Vagina (tissue), 2 donors: ENCODE results near the gene WDR1. TPM values are rescaled to one million over a fixed set of nuclear protein-coding genes. Genes with fewer than 3 reads are reported as not detected.

ENCODE experiments used
- DNase-seq, 2 donors: peaks; one replicate each; pipeline ENCODE4 v3.0.0-alpha.2; 2017; ENCODE audit errors: extremely low spot score in 2 of 2
- H3K27ac ChIP-seq: fragments of 200-600 bp; sonication (generic); one replicate; pipeline ENCODE4 v1.5.1; 2019
- H3K27me3 ChIP-seq: fragments of 200-600 bp; sonication (generic); one replicate; pipeline ENCODE4 v1.5.1; 2019
- H3K36me3 ChIP-seq, 2 donors: fragments of 200-600 bp; sonication (generic); one replicate each; pipeline ENCODE4 v1.5.1; 2017 to 2019
- H3K4me1 ChIP-seq: fragments of 200-600 bp; sonication (generic); one replicate; pipeline ENCODE4 v1.5.1; 2019
- H3K4me3 ChIP-seq, 2 donors: fragments of 200-600 bp; sonication (generic); 1 replicate in 1 of 2; 2 replicates in 1 of 2; pipeline ENCODE4 v1.5.1; 2016 to 2019
- H3K9me3 ChIP-seq: fragments of 200-600 bp; sonication (generic); one replicate; pipeline ENCODE4 v1.5.1; 2019
- POLR2A ChIP-seq, 2 donors: fragments of 450-650 bp; IDR thresholded peaks; one replicate each; pipeline ENCODE4 v1.6.1; 2017; ENCODE audit warnings: antibody characterized with exemption in 2 of 2, mild to moderate bottlenecking in 2 of 2, moderate library complexity in 2 of 2
- POLR2AphosphoS5 ChIP-seq, 2 donors: sonication (generic); formaldehyde crosslinking; IDR thresholded peaks; one replicate each; pipeline ENCODE4 v1.9.0; 2017; ENCODE audit warnings: antibody characterized with exemption in 2 of 2, mild to moderate bottlenecking in 2 of 2, low read depth in 1 of 2; ENCODE audit not compliant: insufficient read depth in 1 of 2
- intact Hi-C: fragments of 100-400 bp; cut with DNase I; formaldehyde crosslinking; loops from one replicate; pipeline ENCODE4 v1.15.1; 2023
- total RNA-seq: library from RNA; depleted of rRNA; stranded (reverse); fragments of >200 nt; gene quantifications from one replicate; pipeline ENCODE4 v1.2.3, GENCODE V29; 2016
- TF ChIP-seq, protein P1 (sequence below), 3 experiments: fragments of 450-650 bp in 2 of 3; fragments of 200-600 bp in 1 of 3; sonication (generic) in 1 of 3; IDR thresholded peaks; one replicate each; pipeline ENCODE4 v1.5.1; 2017 to 2019; ENCODE audit warnings: antibody characterized with exemption in 3 of 3, mild to moderate bottlenecking in 2 of 3, moderate library complexity in 2 of 3

The WDR1 gene
- total RNA-seq, 1 donor from 2014 or later = 159 TPM

DNA sequence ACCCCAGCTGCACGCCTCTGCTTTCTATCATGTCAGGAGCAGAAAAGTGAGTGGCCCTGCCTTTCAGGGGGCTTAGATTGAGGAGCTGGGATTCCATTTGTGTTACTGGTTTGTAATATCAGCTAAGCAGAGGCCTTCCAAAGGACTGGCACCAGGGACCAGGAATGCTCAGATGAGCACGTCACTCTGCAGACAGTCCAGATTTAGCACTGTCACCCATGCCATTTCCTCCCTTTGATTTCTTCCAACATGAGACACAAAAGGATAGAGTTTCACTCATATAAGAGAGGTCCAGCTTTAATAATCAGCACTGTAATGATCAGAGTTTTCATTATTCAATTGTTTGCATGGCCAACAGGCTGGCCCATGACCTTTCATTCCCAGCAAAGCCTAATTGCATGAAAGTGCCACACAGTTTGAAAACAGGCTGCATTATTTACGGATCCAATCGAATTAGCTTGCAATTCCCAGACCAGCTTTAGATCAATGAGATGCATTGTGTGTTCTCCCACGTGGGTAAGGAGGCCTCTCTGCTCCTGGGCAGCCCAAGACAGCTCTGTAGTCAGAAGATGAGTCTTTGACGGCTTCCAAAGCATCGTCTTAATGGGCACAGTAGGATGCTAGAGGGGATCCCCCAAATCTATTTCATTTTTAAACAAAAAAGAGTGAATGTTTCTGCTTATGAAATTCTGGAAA lies 85.5 kb downstream of the WDR1 start:
- Histone ChIP-seq H3K9me3 (no peaks in the 10 kb centered on the region), H3K27me3 (no peaks in the 10 kb centered on the region), H3K27ac (no peak overlapping the region), H3K36me3 (no peaks in the 10 kb centered on the region), H3K4me3 (no peak overlapping the region), H3K4me1 (peaks cover 20% of the 10 kb centered on the region)
- TF ChIP-seq, protein P1, sequence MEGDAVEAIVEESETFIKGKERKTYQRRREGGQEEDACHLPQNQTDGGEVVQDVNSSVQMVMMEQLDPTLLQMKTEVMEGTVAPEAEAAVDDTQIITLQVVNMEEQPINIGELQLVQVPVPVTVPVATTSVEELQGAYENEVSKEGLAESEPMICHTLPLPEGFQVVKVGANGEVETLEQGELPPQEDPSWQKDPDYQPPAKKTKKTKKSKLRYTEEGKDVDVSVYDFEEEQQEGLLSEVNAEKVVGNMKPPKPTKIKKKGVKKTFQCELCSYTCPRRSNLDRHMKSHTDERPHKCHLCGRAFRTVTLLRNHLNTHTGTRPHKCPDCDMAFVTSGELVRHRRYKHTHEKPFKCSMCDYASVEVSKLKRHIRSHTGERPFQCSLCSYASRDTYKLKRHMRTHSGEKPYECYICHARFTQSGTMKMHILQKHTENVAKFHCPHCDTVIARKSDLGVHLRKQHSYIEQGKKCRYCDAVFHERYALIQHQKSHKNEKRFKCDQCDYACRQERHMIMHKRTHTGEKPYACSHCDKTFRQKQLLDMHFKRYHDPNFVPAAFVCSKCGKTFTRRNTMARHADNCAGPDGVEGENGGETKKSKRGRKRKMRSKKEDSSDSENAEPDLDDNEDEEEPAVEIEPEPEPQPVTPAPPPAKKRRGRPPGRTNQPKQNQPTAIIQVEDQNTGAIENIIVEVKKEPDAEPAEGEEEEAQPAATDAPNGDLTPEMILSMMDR (IDR thresholded peaks at IDR 0.05) = no peak
- TF ChIP-seq POLR2A (IDR thresholded peaks at IDR 0.05) (no peak), POLR2AphosphoS5 (IDR thresholded peaks at IDR 0.05; ENCODE audit: insufficient read depth in 1 of 2, low read depth in 1 of 2) (no peak)
- DNase-seq = no peak
- intact Hi-C loops = no loop called here

DNA sequence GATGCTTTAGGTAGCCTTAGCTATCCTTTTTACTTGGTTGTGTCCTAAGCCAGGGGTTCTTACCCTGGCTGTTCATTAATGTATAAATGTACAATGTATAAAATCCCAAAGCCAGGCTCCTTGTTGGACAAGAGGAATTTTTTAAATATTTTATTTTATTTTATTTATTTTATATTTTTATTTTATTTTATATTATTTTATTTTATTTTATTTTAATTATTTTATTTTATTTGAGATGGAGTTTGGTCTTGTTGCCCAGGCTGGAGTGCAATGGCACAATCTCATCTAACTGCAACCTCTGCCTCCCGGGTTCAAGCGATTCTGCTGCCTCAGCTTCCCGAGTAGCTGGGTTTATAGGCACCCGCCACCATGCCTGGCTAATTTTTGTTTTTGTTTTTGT lies 87.2 kb downstream of the WDR1 start:
- H3K27ac ChIP-seq = no peak overlapping the region
- no peaks in the 10 kb centered on the region for H3K36me3 ChIP-seq
- no peak overlapping the region for H3K4me3 ChIP-seq
- H3K9me3 ChIP-seq = no peaks in the 10 kb centered on the region
- intact Hi-C loops = no loop called here
- TF ChIP-seq, protein P1 (IDR thresholded peaks at IDR 0.05) = no peak
- TF ChIP-seq POLR2A (IDR thresholded peaks at IDR 0.05) = no peak
- TF ChIP-seq POLR2AphosphoS5 (IDR thresholded peaks at IDR 0.05; ENCODE audit: insufficient read depth in 1 of 2, low read depth in 1 of 2) = no peak
- H3K4me1 ChIP-seq = peaks cover 20% of the 10 kb centered on the region
- no peak for DNase-seq
- no peaks in the 10 kb centered on the region for H3K27me3 ChIP-seq

DNA sequence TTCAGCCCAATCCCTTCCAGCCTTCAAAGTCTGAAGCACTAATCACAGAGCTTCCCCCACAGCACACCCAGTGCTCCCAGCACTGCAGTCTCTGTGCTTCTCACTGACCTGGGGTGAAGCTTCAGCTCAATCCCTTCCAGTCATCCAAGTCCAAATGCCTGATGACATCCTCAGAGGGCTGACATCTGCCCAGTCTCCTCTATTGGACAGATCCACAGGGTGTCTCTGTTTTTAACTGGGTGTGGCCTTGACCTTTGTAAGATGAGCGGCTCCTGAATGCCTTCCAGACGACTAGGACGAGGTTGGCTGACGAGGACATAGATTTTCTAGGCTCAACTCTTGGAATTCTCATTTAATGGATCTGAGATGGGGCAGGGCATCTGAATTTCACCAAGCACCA lies 87.7 kb downstream of the WDR1 start:
- intact Hi-C loops = no loop called here

DNA sequence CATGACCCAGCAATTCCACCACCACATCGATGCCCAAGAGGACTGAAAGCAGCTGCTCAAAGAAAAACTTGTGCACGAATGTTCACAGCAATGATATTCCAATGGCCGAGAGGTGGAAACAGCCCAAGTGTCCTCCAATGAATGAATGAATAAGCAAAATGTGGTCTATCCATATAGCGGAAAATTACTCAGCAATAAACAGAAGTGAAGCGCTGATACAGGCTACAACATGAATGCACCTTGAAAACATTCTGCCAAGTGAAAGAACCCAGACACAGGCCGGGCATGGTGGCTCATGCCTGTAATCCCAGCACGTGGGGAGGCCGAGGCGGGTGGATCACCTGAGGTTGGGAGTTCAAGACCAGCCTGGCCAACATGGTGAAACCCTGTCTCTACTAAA lies 90.1 kb downstream of the WDR1 start:
- intact Hi-C loops = no loop called here
- no peaks in the 10 kb centered on the region for H3K9me3 ChIP-seq
- H3K36me3 ChIP-seq = no peaks in the 10 kb centered on the region
- H3K27me3 ChIP-seq = no peaks in the 10 kb centered on the region
- TF ChIP-seq, protein P1 (IDR thresholded peaks at IDR 0.05) = no peak
- TF ChIP-seq POLR2A (IDR thresholded peaks at IDR 0.05) (no peak), POLR2AphosphoS5 (IDR thresholded peaks at IDR 0.05; ENCODE audit: insufficient read depth in 1 of 2, low read depth in 1 of 2) (no peak)
- H3K4me3 ChIP-seq = no peak overlapping the region
- H3K27ac ChIP-seq = no peak overlapping the region
- DNase-seq = no peak
- H3K4me1 ChIP-seq = peaks cover 17% of the 10 kb centered on the region

More for the DNA sequence above, 87.7 kb downstream of the WDR1 start:
- TF ChIP-seq, protein P1 (IDR thresholded peaks at IDR 0.05) = no peak
- no peak for TF ChIP-seq POLR2A (IDR thresholded peaks at IDR 0.05)
- TF ChIP-seq POLR2AphosphoS5 (IDR thresholded peaks at IDR 0.05; ENCODE audit: insufficient read depth in 1 of 2, low read depth in 1 of 2) = no peak
- DNase-seq = no peak
- Histone ChIP-seq H3K36me3 (no peaks in the 10 kb centered on the region), H3K4me1 (peaks cover 19% of the 10 kb centered on the region), H3K9me3 (no peaks in the 10 kb centered on the region), H3K4me3 (no peak overlapping the region), H3K27ac (no peak overlapping the region), H3K27me3 (no peaks in the 10 kb centered on the region)

DNA sequence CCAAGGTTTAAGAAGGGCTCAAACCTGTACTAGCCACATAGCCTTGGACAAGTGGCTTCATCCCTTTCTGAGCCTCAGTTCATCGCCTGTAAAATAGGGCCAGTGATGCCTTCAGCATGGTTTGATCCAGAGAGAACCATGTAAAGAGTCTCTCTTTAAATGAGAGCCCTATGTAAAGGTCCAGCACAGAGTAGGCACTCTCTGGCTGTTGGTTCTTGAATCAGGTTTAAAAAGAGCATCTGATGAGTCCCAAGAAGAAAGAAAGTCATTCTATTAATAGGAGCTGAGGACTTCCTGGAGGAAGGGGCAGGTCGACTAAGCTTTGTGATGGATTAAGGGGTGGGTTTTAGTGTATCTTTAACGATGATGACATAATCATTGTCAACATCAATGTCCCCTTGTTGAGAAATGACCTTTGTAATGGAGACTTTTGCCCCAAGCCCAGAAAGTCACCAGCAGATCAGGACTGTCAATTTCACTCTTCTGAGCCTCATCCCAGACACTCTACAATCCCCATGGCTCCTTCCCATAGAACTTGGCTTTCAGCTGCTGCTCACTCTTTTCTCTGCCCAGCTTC lies 91.3 kb downstream of the WDR1 start:
- DNase-seq = no peak
- intact Hi-C loops = no loop called here
- H3K4me3 ChIP-seq = no peak overlapping the region
- no peaks in the 10 kb centered on the region for H3K27me3 ChIP-seq
- TF ChIP-seq POLR2A (IDR thresholded peaks at IDR 0.05) (no peak), POLR2AphosphoS5 (IDR thresholded peaks at IDR 0.05; ENCODE audit: insufficient read depth in 1 of 2, low read depth in 1 of 2) (no peak)
- TF ChIP-seq, protein P1 (IDR thresholded peaks at IDR 0.05) = no peak
- no peaks in the 10 kb centered on the region for H3K9me3 ChIP-seq
- no peak overlapping the region for H3K27ac ChIP-seq
- peaks cover 26% of the 10 kb centered on the region for H3K4me1 ChIP-seq
- no peaks in the 10 kb centered on the region for H3K36me3 ChIP-seq
